AG09309 (cell line): Measurements from ENCODE around the gene PRSS38.

ENCODE experiments used
- DNase-seq: peaks from one replicate; pipeline ENCODE4 v3.0.0-alpha.2; 2010; ENCODE audit warnings: low read depth
- H3K4me3 ChIP-seq: 2 replicates; pipeline ENCODE4 v1.5.1; 2011; ENCODE audit warnings: mild to moderate bottlenecking, low read depth, low read length, moderate library complexity; ENCODE audit not compliant: control insufficient read depth
- TF ChIP-seq, protein P1 (sequence below): IDR thresholded peaks from 2 replicates; pipeline ENCODE4 v1.5.1; 2011; ENCODE audit warnings: mild to moderate bottlenecking, low read depth, low read length, inconsistent platforms; ENCODE audit not compliant: insufficient read depth, control insufficient read depth; ENCODE audit errors: missing control alignments

PRSS38 gene

DNA sequence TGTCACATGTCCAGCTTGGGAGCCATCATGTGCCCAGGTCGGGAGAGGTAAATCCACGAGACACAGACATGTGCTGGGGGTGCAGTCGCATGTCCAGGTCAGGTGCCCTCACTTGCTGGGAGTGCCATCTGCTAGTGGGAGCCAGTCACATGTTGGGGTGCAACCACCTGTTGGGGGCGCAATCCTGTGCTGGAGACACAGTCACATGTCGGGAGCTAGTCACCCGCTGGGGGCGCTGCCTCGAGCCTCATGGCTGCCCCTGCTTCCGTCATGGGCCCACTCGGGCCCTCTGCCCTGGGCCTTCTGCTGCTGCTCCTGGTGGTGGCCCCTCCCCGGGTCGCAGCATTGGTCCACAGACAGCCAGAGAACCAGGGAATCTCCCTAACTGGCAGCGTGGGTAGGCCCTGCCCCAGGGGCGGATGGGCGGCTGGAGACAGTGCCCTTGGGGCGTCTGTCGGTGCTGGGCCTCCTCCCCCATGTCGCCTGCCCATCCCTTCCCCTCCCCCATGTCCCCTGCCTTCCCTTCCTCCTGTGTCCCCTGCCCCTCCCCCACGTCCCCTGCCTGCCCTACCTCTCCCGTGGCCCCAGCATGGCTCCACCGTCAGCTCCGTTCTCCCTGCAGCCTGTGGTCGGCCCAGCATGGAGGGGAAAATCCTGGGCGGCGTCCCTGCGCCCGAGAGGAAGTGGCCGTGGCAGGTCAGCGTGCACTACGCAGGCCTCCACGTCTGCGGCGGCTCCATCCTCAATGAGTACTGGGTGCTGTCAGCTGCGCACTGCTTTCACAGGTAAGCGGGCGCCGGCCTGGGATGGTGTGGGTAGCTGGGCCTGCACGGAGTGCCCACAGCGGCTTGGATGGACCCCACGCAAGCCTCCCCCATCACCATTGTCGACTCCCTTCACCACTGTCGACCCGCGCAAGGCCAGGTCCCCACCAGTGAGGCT is at the start of gene PRSS38:
TSS of gene PRSS38 (plus strand) at position 208 of the 942 bp plus-strand sequence. CDS start at position 250, 42 bp downstream.
- no peak for DNase-seq
- TF ChIP-seq, protein P1, sequence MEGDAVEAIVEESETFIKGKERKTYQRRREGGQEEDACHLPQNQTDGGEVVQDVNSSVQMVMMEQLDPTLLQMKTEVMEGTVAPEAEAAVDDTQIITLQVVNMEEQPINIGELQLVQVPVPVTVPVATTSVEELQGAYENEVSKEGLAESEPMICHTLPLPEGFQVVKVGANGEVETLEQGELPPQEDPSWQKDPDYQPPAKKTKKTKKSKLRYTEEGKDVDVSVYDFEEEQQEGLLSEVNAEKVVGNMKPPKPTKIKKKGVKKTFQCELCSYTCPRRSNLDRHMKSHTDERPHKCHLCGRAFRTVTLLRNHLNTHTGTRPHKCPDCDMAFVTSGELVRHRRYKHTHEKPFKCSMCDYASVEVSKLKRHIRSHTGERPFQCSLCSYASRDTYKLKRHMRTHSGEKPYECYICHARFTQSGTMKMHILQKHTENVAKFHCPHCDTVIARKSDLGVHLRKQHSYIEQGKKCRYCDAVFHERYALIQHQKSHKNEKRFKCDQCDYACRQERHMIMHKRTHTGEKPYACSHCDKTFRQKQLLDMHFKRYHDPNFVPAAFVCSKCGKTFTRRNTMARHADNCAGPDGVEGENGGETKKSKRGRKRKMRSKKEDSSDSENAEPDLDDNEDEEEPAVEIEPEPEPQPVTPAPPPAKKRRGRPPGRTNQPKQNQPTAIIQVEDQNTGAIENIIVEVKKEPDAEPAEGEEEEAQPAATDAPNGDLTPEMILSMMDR = no peak
- no peak within 1 kb of the TSS for H3K4me3 ChIP-seq

DNA sequence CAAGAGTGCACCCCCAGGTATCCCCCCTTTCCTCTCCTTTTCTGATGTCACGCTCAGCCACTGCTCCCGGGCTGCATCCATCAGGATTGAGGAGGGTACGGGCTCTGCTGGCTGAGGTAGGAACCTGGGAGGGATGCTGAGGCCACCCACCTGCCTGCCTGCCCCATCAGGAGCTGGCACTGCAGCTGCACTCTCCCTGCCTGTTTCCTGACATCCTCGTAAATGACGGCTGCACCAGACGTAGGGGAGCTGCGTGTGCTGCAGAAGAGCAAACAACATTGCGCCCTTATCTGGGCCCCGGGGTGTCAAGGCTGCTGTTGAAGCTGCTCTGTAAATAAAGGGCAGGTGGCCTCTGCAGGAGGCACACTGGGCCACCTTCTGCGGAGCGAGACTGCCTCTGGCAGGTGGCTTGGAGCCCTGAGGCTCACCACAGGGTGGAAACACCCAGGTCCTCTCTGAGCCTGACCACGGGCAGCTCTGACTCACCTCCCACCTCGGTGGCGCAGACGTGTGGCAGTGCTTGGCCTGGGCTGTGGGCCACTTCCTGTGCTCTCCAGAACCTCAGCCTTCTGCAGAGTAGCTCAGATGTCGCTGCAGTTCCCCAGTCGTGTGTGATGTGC is 49.4 kb upstream of the PRSS38 start:
- TF ChIP-seq, protein P1 = no peak
- no peak for DNase-seq
- no peak overlapping the region for H3K4me3 ChIP-seq

DNA sequence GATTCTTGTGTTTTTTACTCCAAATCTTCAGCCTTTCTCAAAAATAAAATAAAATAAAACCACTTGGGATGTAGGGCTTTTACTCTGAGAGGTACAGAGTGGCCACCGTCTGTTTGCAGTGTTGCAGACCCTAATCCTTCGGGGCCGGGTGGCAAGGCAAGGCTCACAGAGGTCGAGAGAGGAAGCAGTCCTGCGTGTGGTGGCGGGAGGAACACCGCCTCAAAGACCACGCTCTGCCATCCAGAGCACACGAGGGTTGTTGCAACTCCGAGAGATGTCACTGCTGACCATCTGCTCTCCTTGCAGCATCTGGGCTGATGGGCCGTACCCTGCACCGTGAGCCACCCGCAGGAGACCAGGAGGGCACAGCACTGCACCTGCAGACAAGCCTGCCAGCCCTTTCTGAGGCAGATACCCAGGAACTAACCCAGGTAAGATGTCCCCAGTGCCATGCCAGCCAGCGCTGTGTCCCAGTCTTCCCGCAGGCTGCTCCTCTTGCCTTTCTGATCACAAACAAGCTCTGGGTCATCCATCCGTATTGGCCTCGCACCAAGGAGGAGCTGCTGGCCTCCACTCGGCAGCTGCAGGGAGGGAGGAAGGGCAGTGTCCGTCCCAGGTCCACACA is 48.7 kb upstream of the PRSS38 start:
- TF ChIP-seq, protein P1 = no peak
- no peak overlapping the region for H3K4me3 ChIP-seq
- no peak for DNase-seq

DNA sequence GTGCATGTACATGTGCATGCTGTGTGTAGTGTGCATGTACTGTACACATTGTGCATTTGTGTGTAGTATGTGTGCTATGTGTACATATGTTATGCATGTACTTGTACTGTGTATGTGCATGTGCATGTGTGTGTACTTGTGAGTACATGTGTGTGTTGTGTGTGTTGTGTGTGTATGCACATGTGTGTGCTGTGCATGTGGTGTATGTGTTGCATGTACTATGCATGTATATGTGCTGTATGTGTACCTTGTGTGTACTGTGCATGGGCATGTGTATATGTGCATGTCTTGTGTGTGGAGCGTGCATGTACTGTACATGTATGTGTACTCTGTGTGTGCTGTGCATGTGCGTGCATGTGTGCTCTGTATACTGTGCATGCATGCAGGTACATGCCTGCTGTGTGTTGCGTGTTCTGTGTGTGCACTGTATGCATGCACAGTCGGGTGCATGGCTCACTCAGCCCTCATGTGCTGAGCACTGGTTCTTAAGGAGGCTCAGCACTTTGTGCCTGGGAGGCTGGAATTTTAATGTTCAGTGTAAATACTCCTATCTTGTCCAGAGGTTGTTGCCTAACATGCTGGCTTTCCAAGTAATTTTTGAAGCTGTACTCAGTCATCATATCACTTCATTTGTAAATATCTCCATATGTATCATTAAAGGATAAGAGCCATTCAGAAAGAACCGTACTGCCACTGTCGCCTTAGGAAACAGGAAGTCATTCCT is 47.9 kb upstream of the PRSS38 start:
- DNase-seq = no peak
- H3K4me3 ChIP-seq = no peak overlapping the region
- TF ChIP-seq, protein P1 = no peak

DNA sequence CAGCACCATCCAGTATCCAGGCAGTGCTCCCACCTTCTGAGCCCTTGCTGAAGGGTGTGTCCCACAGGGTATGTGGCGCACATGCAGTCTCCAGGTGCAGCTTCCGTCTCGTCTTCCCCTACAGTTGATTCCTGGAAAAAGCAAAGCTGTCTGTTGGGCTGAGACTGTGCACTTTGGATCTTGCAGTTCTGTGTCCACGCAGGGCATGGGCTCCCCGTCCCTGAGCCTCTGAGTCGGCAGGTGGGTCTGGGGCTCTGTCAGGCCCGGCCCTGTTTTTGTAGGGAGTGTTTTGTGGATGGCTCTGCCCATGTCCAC is 47.4 kb upstream of the PRSS38 start:
- TF ChIP-seq, protein P1 = no peak
- no peak for DNase-seq
- no peak overlapping the region for H3K4me3 ChIP-seq

DNA sequence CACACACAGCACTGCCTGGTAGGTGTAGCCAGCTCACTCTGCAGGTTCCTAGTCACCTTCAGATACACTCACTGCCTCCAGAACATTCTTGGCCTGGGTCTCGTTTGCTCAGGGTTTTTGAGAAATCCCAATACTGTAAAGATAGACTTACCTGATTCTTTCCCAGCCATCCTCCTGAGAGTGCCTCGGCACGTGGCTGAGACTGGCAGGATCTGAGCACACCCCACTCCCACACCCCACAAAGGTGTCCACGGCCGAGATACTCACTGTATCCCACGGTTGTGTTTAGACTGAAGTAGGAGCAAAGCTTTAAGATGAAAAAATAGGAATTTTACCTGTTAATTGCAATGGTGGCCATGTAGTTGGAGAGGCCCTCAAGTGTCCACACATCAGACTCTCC is 46.8 kb upstream of the PRSS38 start:
- TF ChIP-seq, protein P1 = no peak
- no peak overlapping the region for H3K4me3 ChIP-seq
- no peak for DNase-seq
